Measurements from ENCODE around the gene RBM33. TPM values are rescaled to one million over a fixed set of nuclear protein-coding genes. Genes with fewer than 3 reads are reported as not detected.

The RBM33 gene
- total RNA-seq, 1 experiment from 2014 or later = 81.8 TPM

- ATAC-seq (no peak), DNase-seq (ENCODE audit: low spot score) (no peak)
- POLR2A ChIA-PET = no interaction called here
- Mint-ChIP-seq H3K36me3 (no peaks in the 10 kb centered on the region), H3K27me3 (ENCODE audit: low read depth) (no peaks in the 10 kb centered on the region; the same call in 1 of the 2 replicates), H3K9me3 (peaks cover 15% of the 10 kb centered on the region), H3K4me3 (no peak overlapping the region), H3K4me1 (no peaks in the 10 kb centered on the region), H3K27ac (no peak overlapping the region)
- no peak for TF ChIP-seq GTF2I (CRISPR knock-in tag; conservative IDR thresholded peaks at IDR 0.05)
- TF ChIP-seq AR (CRISPR knock-in tag; IDR thresholded peaks at IDR 0.05) = no peak
- TF ChIP-seq ATF3 (CRISPR knock-in tag; conservative IDR thresholded peaks at IDR 0.05) = no peak
- TF ChIP-seq FOXP4 (CRISPR knock-in tag; IDR thresholded peaks at IDR 0.05) = no peak
- TF ChIP-seq, protein P1, sequence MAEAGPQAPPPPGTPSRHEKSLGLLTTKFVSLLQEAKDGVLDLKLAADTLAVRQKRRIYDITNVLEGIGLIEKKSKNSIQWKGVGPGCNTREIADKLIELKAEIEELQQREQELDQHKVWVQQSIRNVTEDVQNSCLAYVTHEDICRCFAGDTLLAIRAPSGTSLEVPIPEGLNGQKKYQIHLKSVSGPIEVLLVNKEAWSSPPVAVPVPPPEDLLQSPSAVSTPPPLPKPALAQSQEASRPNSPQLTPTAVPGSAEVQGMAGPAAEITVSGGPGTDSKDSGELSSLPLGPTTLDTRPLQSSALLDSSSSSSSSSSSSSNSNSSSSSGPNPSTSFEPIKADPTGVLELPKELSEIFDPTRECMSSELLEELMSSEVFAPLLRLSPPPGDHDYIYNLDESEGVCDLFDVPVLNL (CRISPR knock-in tag; IDR thresholded peaks at IDR 0.05; ENCODE audit: borderline replicate concordance, low read depth) = no peak
- no peak for TF ChIP-seq NFATC4 (CRISPR knock-in tag; IDR thresholded peaks at IDR 0.05)
- no peak for TF ChIP-seq NR3C1 (CRISPR knock-in tag; conservative IDR thresholded peaks at IDR 0.05; ENCODE audit: low read depth)
- no peak for TF ChIP-seq HMGXB4 (CRISPR knock-in tag; IDR thresholded peaks at IDR 0.05)
- TF ChIP-seq, protein P2, sequence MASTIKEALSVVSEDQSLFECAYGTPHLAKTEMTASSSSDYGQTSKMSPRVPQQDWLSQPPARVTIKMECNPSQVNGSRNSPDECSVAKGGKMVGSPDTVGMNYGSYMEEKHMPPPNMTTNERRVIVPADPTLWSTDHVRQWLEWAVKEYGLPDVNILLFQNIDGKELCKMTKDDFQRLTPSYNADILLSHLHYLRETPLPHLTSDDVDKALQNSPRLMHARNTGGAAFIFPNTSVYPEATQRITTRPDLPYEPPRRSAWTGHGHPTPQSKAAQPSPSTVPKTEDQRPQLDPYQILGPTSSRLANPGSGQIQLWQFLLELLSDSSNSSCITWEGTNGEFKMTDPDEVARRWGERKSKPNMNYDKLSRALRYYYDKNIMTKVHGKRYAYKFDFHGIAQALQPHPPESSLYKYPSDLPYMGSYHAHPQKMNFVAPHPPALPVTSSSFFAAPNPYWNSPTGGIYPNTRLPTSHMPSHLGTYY (CRISPR knock-in tag; IDR thresholded peaks at IDR 0.05) = no peak
- no peak for TF ChIP-seq RELA (CRISPR knock-in tag; IDR thresholded peaks at IDR 0.05; ENCODE audit: borderline replicate concordance)
- TF ChIP-seq FOXK1 (CRISPR knock-in tag; IDR thresholded peaks at IDR 0.05) = no peak
- no peak for TF ChIP-seq JUN (CRISPR knock-in tag; IDR thresholded peaks at IDR 0.05)
- no peak for TF ChIP-seq ZBTB21 (CRISPR knock-in tag; IDR thresholded peaks at IDR 0.05; ENCODE audit: borderline replicate concordance)
- no peak for TF ChIP-seq USF1 (CRISPR knock-in tag; IDR thresholded peaks at IDR 0.05)
- no peak for TF ChIP-seq MXD4 (CRISPR knock-in tag; IDR thresholded peaks at IDR 0.05; ENCODE audit: borderline replicate concordance)
- TF ChIP-seq, protein P3, sequence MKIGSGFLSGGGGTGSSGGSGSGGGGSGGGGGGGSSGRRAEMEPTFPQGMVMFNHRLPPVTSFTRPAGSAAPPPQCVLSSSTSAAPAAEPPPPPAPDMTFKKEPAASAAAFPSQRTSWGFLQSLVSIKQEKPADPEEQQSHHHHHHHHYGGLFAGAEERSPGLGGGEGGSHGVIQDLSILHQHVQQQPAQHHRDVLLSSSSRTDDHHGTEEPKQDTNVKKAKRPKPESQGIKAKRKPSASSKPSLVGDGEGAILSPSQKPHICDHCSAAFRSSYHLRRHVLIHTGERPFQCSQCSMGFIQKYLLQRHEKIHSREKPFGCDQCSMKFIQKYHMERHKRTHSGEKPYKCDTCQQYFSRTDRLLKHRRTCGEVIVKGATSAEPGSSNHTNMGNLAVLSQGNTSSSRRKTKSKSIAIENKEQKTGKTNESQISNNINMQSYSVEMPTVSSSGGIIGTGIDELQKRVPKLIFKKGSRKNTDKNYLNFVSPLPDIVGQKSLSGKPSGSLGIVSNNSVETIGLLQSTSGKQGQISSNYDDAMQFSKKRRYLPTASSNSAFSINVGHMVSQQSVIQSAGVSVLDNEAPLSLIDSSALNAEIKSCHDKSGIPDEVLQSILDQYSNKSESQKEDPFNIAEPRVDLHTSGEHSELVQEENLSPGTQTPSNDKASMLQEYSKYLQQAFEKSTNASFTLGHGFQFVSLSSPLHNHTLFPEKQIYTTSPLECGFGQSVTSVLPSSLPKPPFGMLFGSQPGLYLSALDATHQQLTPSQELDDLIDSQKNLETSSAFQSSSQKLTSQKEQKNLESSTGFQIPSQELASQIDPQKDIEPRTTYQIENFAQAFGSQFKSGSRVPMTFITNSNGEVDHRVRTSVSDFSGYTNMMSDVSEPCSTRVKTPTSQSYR (CRISPR knock-in tag; IDR thresholded peaks at IDR 0.05) = no peak
- TF ChIP-seq ARID4B (CRISPR knock-in tag; IDR thresholded peaks at IDR 0.05; ENCODE audit: borderline replicate concordance) = no peak
- no peak for TF ChIP-seq ZNF396 (CRISPR knock-in tag; IDR thresholded peaks at IDR 0.05; ENCODE audit: borderline replicate concordance)
- CTCF ChIA-PET = no interaction called here
These were observed 180.9 kb downstream of the RBM33 start for GRCh38 chr7:155825336-155825735.

All from WTC11 (cell line).